ENCODE data around the gene VIT. TPM values are rescaled to one million over a fixed set of nuclear protein-coding genes. Genes with fewer than 3 reads are reported as not detected.
"Not testable (repeated sequence)": the region's sequence is repeated elsewhere in the genome, so short reads cannot be mapped to it uniquely, and the experiment has no call there.

VIT gene
- total RNA-seq, 1 donor from 2014 or later = 2.6 TPM

- no peak for ATAC-seq
Observed at GRCh38 chr2:36678856-36679255, 17.7 kb upstream of the VIT start.

GRCh38 chr2:36680012-36680411 is 16.5 kb upstream of the VIT start:
- no peak for ATAC-seq

GRCh38 chr2:36682562-36682961 is 13.9 kb upstream of the VIT start:
- ATAC-seq = no peak

- ATAC-seq = no peak
Observed at GRCh38 chr2:36683002-36683401, 13.5 kb upstream of the VIT start.

- ATAC-seq = not testable (repeated sequence)
Observed at GRCh38 chr2:36688291-36688690, 8.2 kb upstream of the VIT start.

GRCh38 chr2:36689013-36689412 is 7.5 kb upstream of the VIT start:
- not testable (repeated sequence) for ATAC-seq

GRCh38 chr2:36692121-36692520 is 4.4 kb upstream of the VIT start:
- ATAC-seq = no peak

GRCh38 chr2:36693825-36694224 is 2.7 kb upstream of the VIT start:
- ATAC-seq = no peak

GRCh38 chr2:36695746-36696415 is 626 bp upstream of the VIT start:
- no peak for ATAC-seq

- ATAC-seq = no peak
Observed at GRCh38 chr2:36697424-36698066, 1.0 kb downstream of the VIT start.

GRCh38 chr2:36698993-36699392 is 2.5 kb downstream of the VIT start:
- peak; percentile 32 for ATAC-seq

- no peak for ATAC-seq
Observed at GRCh38 chr2:36700311-36700710, 3.8 kb downstream of the VIT start.

GRCh38 chr2:36701391-36701795 is 4.9 kb downstream of the VIT start:
- peak; percentile 54 for ATAC-seq

GRCh38 chr2:36701918-36702317 is 5.4 kb downstream of the VIT start:
- ATAC-seq = no peak

- ATAC-seq = no peak
Observed at GRCh38 chr2:36702781-36703180, 6.3 kb downstream of the VIT start.

GRCh38 chr2:36704475-36705150 is 8.1 kb downstream of the VIT start:
- no peak for ATAC-seq

GRCh38 chr2:36705326-36706020 is 9.0 kb downstream of the VIT start:
- no peak for ATAC-seq

- ATAC-seq = no peak
Observed at GRCh38 chr2:36706021-36706876, 9.7 kb downstream of the VIT start.

- peak; percentile 39 for ATAC-seq
Observed at GRCh38 chr2:36707050-36707449, 10.5 kb downstream of the VIT start.

GRCh38 chr2:36708041-36708741 is 11.7 kb downstream of the VIT start:
- no peak for ATAC-seq

- no peak for ATAC-seq
Observed at GRCh38 chr2:36710858-36711515, 14.5 kb downstream of the VIT start.
